GM12878 (cell line): ENCODE data around the gene TAF13.

Experiments used
- EZH2 ChIP-seq: IDR thresholded peaks from 2 replicates; pipeline ENCODE4 v1.6.1; 2012; ENCODE audit warnings: low read depth, mild to moderate bottlenecking, control low read depth, inconsistent platforms, low read length, borderline replicate concordance; ENCODE audit not compliant: control insufficient read depth
- RFX5 ChIP-seq: IDR thresholded peaks from 2 replicates; pipeline ENCODE4 v1.6.1; 2011; ENCODE audit warnings: low read depth, low read length, improper control_type of control experiment

- TF ChIP-seq RFX5 = no peak
- TF ChIP-seq EZH2 = no peak
Measured at GRCh38 chr1:109096120-109096519, 20.3 kb upstream of the TAF13 start.
